HG03439 (cell line): Measurements from ENCODE around the gene FBLN2.
"Not testable (repeated sequence)": the region's sequence is repeated elsewhere in the genome, so short reads cannot be mapped to it uniquely, and the experiment has no call there.

Experiments used
- ATAC-seq: cut with Tn5 transposase; IDR thresholded peaks from one replicate; pipeline ENCODE4 v1.9.1; 2021; ENCODE audit warnings: mild to moderate bottlenecking, moderate library complexity; ENCODE audit not compliant: unreplicated experiment

FBLN2 gene

GRCh38 chr3:13548696-13549622 lies at the start of gene FBLN2:
Gene FBLN2 (plus strand): TSS chr3:13549125. CDS start chr3:13570356, 21,231 bp downstream.
- ATAC-seq: no peak

GRCh38 chr3:13499246-13499645 lies 49.7 kb upstream of the FBLN2 start:
- ATAC-seq: not testable (repeated sequence)

- no peak for ATAC-seq
Observed at GRCh38 chr3:13500133-13500885, 48.6 kb upstream of the FBLN2 start.

- no peak for ATAC-seq
Observed at GRCh38 chr3:13501056-13501455, 47.9 kb upstream of the FBLN2 start.

GRCh38 chr3:13501521-13501920 lies 47.4 kb upstream of the FBLN2 start:
- ATAC-seq: no peak

GRCh38 chr3:13501958-13502790 lies 46.8 kb upstream of the FBLN2 start:
- ATAC-seq: no peak

- no peak for ATAC-seq
Observed at GRCh38 chr3:13502791-13503060, 46.2 kb upstream of the FBLN2 start.

GRCh38 chr3:13504161-13504831 lies 44.6 kb upstream of the FBLN2 start:
- ATAC-seq: no peak

GRCh38 chr3:13505147-13506130 lies 43.5 kb upstream of the FBLN2 start:
- no peak for ATAC-seq

- no peak for ATAC-seq
Observed at GRCh38 chr3:13506239-13506638, 42.7 kb upstream of the FBLN2 start.

GRCh38 chr3:13506680-13507079 lies 42.2 kb upstream of the FBLN2 start:
- no peak for ATAC-seq

- no peak for ATAC-seq
Observed at GRCh38 chr3:13507247-13507569, 41.7 kb upstream of the FBLN2 start.

GRCh38 chr3:13507570-13508339 lies 41.2 kb upstream of the FBLN2 start:
- no peak for ATAC-seq

- no peak for ATAC-seq
Observed at GRCh38 chr3:13508496-13508895, 40.4 kb upstream of the FBLN2 start.

- no peak for ATAC-seq
Observed at GRCh38 chr3:13509059-13509815, 39.7 kb upstream of the FBLN2 start.

GRCh38 chr3:13509816-13510192 lies 39.1 kb upstream of the FBLN2 start:
- no peak for ATAC-seq

GRCh38 chr3:13512451-13512850 lies 36.5 kb upstream of the FBLN2 start:
- ATAC-seq: no peak
